22Rv1 (cell line): Measurements from ENCODE around the gene ZNG1A.
"Not testable (repeated sequence)": the region's sequence is repeated elsewhere in the genome, so short reads cannot be mapped to it uniquely, and the experiment has no call there.

ENCODE experiments used
- ZFX ChIP-seq: fragments of 450-650 bp; IDR thresholded peaks from 2 replicates; pipeline ENCODE4 v1.6.1; 2017; ENCODE audit warnings: antibody characterized with exemption, borderline replicate concordance
- TF ChIP-seq, protein P1 (sequence below): fragments of 450-650 bp; IDR thresholded peaks from 2 replicates; pipeline ENCODE4 v1.5.1; 2017; ENCODE audit warnings: mild to moderate bottlenecking

GRCh38 chr9:113468-114266 lies 65.2 kb downstream of the ZNG1A start:
- TF ChIP-seq, protein P1, sequence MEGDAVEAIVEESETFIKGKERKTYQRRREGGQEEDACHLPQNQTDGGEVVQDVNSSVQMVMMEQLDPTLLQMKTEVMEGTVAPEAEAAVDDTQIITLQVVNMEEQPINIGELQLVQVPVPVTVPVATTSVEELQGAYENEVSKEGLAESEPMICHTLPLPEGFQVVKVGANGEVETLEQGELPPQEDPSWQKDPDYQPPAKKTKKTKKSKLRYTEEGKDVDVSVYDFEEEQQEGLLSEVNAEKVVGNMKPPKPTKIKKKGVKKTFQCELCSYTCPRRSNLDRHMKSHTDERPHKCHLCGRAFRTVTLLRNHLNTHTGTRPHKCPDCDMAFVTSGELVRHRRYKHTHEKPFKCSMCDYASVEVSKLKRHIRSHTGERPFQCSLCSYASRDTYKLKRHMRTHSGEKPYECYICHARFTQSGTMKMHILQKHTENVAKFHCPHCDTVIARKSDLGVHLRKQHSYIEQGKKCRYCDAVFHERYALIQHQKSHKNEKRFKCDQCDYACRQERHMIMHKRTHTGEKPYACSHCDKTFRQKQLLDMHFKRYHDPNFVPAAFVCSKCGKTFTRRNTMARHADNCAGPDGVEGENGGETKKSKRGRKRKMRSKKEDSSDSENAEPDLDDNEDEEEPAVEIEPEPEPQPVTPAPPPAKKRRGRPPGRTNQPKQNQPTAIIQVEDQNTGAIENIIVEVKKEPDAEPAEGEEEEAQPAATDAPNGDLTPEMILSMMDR, result not testable (repeated sequence)
- TF ChIP-seq ZFX, result not testable (repeated sequence)
